Skin of body (tissue), 2 donors: ENCODE results near the gene ZBED2. TPM values are rescaled to one million over a fixed set of nuclear protein-coding genes. Genes with fewer than 3 reads are reported as not detected.

ENCODE experiments used
- DNase-seq: peaks from one replicate; lab custom pipeline; 2025; lab: John Stamatoyannopoulos, UW
- total RNA-seq: library from RNA; depleted of rRNA; stranded (reverse); fragments of >200 nt; gene quantifications from one replicate; pipeline ENCODE4 v1.2.3, GENCODE V29; 2014

The ZBED2 gene
- total RNA-seq, 1 donor from 2014 or later: 1.4 TPM

GRCh38 chr3:111604119-111604518 is 9.0 kb upstream of the ZBED2 start:
- no peak for DNase-seq

DNA sequence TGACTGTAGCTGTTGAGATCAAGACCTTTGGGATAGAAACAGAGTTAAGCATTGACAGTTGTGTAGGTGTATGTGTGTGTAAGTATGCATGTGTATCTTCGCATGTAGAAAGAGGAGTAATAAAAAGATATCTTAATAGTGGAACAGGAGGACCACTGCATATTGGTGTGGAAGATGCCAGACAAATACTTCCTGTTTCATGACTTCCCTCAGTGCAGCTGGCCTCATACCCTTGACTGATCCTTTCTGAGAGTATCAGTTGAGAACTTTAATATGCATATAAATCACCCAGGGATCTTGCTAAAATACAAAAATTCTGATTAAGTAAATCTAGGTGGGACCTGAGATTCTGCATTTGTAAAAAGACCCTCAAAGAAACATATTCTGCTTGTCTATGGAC is 8.5 kb upstream of the ZBED2 start:
- DNase-seq: no peak

- no peak for DNase-seq
Observed at GRCh38 chr3:111601810-111602209, 6.7 kb upstream of the ZBED2 start.

DNA sequence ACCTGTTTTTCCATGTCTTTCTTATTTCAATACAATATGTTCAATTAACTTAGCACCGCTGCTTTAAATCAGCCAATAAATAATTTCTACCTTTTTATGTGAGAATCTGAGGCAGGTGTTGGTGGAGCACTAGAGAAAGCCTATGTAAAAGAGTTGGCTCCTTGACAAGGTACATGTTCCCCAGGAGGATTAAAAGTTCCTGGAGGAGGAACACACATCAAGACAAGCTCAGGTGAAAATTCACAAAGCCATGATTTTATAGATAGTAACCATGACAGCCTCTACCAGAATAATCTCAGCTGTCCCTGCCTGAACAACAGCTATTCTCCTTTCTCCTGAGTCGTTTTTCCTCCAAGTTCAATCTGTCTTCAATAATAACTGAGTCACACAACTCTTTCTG is 3.4 kb upstream of the ZBED2 start:
- DNase-seq: no peak

GRCh38 chr3:111598139-111598538 is 3.0 kb upstream of the ZBED2 start:
- DNase-seq: no peak

- no peak for DNase-seq
Observed at GRCh38 chr3:111596328-111596727, 1.2 kb upstream of the ZBED2 start.

DNA sequence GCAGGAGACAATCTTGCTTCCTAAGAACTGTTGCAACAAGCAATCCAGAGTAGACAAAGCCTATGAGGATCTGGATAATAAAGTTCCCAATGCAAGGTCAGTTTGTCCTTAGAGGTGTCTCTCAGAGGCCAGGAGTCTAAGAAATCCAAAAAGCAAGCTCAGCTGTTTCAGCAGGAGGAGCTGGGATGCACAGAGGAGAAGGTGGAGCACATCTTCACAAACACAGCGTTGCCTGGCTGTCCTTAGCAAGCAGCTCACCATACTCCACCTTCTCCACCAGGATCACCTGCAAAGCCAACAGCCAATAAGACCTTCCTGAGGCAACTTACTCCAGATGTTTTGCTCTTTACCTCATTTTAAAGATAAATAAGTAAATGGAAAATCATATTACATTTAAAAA is 365 bp downstream of the ZBED2 start:
- DNase-seq: no peak

DNA sequence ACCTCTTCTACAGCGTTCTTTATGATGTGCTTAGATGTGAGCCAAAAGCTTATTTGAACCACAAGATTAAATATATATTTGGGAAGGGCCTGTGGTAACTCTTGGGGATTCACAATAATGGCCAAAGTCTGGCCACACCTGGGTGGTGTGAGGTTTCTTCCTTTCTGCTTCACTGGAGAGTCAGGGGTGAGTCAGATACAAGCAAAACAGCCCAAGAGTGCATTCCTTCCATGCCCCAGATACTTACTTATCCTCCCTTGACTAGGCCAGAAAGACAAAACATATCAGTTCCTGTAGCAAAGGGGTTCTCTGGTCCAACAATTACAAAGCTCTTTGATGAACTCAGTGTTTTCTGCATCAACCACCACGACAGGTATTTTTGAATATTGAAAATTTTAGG is 941 bp downstream of the ZBED2 start:
- DNase-seq: no peak

DNA sequence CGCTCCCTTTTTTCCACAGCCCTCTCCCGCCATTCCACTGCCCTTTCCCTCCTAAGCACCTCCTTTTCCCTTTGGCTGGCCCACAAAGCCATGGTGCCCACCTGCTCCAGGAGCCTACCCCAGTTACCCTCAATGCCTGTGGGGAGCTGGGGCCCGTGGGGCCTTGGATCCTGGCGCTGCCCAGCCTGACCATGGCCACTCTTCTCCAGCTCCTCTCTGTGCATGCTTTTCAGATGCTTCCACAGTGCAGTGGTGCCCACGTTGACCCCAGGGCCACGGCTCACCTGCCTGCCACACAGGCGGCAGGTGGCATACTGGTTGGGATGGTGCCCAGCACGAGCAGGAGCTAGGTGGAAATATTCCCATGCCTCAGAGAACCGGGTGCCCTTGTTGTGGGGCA is 1.5 kb downstream of the ZBED2 start:
- DNase-seq: no peak

- no peak for DNase-seq
Observed at GRCh38 chr3:111592936-111593335, 2.2 kb downstream of the ZBED2 start.

DNA sequence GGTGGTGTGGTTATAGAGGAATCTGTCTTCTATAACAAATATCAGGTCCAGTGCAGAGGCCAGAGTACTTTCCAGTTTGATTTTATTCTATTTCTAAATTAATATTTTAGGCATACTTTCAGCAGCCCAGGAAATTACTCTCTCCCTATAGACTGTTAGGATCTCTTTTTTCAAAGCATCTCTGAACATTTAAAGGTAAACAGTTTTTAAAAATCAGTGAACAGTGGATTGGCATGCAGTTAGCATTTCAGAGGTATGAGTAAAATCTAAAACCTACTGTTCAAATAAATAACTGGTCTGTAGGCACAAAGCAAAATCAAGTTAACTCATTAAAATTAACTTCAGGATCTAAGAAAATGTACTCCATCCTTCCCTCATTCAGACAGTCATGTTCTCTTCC is 3.0 kb downstream of the ZBED2 start:
- DNase-seq: no peak

GRCh38 chr3:111591555-111591954 is 3.6 kb downstream of the ZBED2 start:
- DNase-seq: no peak

- DNase-seq: no peak
Observed at GRCh38 chr3:111590143-111590491, 5.0 kb downstream of the ZBED2 start.

- DNase-seq: no peak
Observed at GRCh38 chr3:111589303-111590142, 5.6 kb downstream of the ZBED2 start.

GRCh38 chr3:111588527-111588926 is 6.6 kb downstream of the ZBED2 start:
- no peak for DNase-seq

DNA sequence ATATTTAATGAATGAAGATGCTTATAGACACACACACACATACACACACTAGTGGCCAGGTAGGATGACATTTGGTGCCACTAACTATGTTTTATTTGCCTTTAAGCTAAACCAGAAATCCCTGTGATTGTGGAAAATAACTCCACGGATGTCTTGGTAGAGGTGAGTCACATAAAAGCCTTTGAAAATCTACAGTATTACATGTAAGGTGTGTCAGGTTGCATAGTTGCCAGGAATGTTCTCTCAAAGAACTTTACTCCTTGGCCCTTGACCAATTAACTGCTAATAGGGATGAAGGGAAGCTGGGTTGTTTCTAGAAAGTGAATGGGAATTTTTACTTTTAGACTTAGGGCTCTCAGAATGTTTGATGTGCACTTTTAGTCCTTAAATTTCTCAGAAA is 9.9 kb downstream of the ZBED2 start:
- no peak for DNase-seq

DNA sequence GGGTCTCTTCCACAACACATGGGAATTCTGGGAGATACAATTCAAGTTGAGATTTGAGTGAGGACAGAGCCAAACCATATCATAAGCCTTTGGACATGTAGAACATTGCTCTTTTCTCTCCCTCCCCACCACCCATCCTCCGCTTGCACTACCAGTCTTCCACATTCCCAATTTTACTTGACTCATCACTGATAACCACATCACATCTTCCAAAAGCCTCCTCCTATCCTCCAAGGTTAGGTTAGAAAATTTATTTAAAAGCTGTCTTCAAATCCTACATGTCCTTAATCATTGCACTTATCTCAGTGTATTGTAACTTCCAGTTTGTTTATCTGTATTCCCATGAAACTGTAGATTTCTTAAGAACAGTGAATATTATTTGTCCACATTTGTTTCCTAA is 10.4 kb downstream of the ZBED2 start:
- DNase-seq: no peak

- no peak for DNase-seq
Observed at GRCh38 chr3:111582120-111582474, 13.0 kb downstream of the ZBED2 start.

GRCh38 chr3:111581403-111582119 is 13.6 kb downstream of the ZBED2 start:
- no peak for DNase-seq

- no peak for DNase-seq
Observed at GRCh38 chr3:111579495-111579894, 15.7 kb downstream of the ZBED2 start.

DNA sequence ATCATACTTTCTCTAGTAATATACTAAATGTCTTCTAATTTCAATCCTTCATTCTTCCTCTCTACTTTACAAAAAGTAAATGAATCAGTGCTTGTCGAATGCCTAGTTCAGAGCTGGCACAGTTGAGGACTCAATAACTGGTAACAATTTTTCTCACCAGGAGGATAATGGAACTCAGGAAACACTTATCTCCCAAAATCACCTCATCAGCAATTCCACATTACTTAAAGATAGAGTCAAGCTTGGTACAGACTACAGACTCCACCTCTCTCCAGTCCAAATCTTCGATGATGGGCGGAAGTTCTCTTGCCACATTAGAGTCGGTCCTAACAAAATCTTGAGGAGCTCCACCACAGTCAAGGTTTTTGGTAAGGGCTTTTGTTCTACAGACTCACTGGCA is 16.3 kb downstream of the ZBED2 start:
- DNase-seq: no peak

DNA sequence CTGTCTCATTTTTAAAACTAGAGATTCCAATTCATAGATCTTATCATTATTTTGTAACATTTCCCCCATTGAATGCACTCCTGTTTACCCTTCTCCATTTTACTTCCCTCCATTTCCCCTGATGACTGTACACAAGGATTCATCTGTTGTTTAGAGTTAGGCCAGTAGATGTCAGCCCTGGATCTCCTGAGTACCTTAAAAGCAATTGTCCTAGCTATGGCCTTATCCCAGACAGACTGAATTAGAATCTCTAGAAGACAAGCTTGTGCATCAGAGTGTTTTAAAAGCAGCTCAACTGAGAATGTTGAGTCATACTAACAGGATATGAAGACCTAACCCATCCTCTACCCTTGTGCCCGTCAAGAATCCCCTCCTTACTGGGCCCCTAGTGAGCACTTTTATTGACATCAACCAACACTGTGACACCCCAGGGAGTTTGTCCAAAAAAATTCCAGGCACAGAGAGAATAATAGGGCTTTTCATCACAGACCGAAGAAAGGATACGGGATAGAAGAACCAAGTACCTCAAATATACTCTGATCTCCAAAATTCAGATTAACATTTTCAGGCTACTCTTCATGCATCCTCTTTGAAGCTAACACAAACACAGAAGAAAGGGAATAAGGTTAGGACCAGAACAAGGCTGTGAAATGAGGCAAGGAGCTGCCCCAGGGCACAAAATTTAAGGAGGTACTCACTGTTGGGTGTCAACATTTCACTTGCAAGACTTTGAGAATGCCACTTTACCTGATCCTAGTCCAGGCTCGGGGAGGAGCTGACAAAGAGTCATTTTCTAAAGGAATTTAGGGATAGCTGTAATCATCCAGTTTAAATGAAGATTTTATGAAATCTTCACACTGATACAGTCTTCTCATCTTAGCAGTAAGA is 17.1 kb downstream of the ZBED2 start:
- DNase-seq: no peak
